BE2C (cell line): ENCODE measurements around the gene LRFN3.
"Not testable (repeated sequence)": the region's sequence is repeated elsewhere in the genome, so short reads cannot be mapped to it uniquely, and the experiment has no call there.

Experiments
- DNase-seq: peaks from one replicate; pipeline ENCODE4 v3.0.0-alpha.2; 2020
- H3K27me3 ChIP-seq: fragments of 250-450 bp; sonication (Bioruptor Pico); 2 replicates; pipeline ENCODE4 v1.5.1; 2020; ENCODE audit warnings: mild to moderate bottlenecking
- H3K36me3 ChIP-seq: fragments of 250-450 bp; sonication (Bioruptor Pico); 2 replicates; pipeline ENCODE4 v1.5.1; 2020; ENCODE audit warnings: mild to moderate bottlenecking
- H3K4me1 ChIP-seq: fragments of 250-450 bp; sonication (Bioruptor Pico); 2 replicates; pipeline ENCODE4 v1.5.1; 2020
- H3K4me3 ChIP-seq: 2 replicates; pipeline ENCODE4 v1.5.1; 2011; ENCODE audit warnings: low read depth, low read length
- H3K9me3 ChIP-seq: fragments of 250-450 bp; sonication (Bioruptor Pico); 2 replicates; pipeline ENCODE4 v1.5.1; 2020
- CTCF ChIP-seq: IDR thresholded peaks from 2 replicates; pipeline ENCODE4 v1.5.1; 2012; ENCODE audit warnings: mild to moderate bottlenecking, low read depth, low read length

The LRFN3 gene

DNA sequence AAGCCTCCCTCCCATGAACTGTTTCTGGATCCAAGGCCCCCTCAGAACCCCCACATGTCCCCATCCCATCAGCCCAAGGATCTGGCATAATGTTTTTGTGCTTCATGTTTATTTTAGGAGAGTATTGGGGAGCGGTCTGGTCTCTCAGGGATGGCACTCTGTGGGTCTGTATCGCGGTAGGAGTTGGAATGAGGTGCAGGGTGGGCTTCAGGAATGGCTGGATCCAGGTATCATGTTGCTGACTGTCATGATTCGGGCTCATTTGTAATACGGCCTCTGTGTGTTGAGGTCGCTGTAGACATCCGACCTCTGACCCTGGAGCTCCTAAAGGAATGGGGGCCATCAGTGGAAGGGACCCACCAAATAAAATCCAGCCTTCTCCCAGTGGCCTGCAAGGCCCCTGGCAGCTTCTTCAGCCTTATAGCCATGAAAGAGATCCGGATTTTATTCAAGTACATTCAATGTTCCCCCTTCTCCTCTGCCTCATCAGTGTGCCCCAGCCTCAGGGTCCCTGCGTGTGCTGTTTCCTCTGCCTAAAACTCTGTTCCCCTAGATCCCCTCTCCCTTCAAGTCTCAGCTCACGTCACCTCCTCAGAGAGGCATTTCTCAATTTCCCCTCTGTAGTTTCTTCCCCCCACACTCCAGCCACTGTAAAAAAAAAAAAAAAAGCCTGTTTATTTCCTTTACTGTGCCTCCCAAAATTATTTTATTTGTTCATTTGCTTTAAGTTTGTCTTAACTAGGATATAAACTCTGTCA, 31.7 kb upstream of the LRFN3 start:
- Histone ChIP-seq H3K27me3 (no peaks in the 10 kb centered on the region), H3K36me3 (no peaks in the 10 kb centered on the region), H3K4me3 (no peak overlapping the region), H3K4me1 (peaks cover 5% of the 10 kb centered on the region; the same call in 1 of the 2 replicates), H3K9me3 (no peaks in the 10 kb centered on the region)
- TF ChIP-seq CTCF: no peak
- no peak for DNase-seq

GRCh38 chr19:35905178-35905727, 30.9 kb upstream of the LRFN3 start:
- no peak overlapping the region for H3K4me3 ChIP-seq
- no peak for TF ChIP-seq CTCF
- DNase-seq: no peak
- no peaks in the 10 kb centered on the region for H3K27me3 ChIP-seq
- H3K36me3 ChIP-seq: no peaks in the 10 kb centered on the region
- peaks cover 5% of the 10 kb centered on the region; the same call in 1 of the 2 replicates for H3K4me1 ChIP-seq
- no peaks in the 10 kb centered on the region for H3K9me3 ChIP-seq

- no peaks in the 10 kb centered on the region for H3K27me3 ChIP-seq
- no peak for DNase-seq
- no peak for TF ChIP-seq CTCF
- no peaks in the 10 kb centered on the region for H3K36me3 ChIP-seq
- peaks cover 5% of the 10 kb centered on the region; the same call in 1 of the 2 replicates for H3K4me1 ChIP-seq
- H3K9me3 ChIP-seq: no peaks in the 10 kb centered on the region
- no peak overlapping the region for H3K4me3 ChIP-seq
These were observed 28.8 kb upstream of the LRFN3 start for GRCh38 chr19:35907377-35907745.

DNA sequence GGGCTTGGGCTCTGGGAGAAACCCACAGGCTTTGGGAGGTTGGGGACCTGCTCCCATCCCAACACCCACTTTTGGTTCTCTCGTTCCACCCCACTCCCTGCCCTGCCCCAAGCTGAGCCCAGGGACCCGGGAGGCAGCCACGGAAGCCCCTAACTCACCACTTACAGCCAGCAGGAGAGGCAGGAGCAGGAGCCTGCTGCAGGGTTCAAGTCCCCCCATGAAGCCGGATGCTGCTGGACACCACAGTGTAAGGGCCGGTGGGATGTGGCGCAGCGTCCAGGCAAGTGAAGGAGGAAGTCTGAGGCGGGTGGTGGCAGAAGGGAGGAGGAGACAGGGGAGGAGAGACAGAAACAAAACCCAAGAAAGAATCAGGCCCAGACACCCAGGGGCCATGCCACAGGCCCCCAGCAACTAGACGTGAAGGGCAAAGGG, 28.1 kb upstream of the LRFN3 start, which contains the start of gene TYROBP:
TYROBP (minus strand) TSS at position 286 of the 432 bp plus-strand sequence; CDS start at position 219, 67 bp downstream.
- DNase-seq: no peak
- Histone ChIP-seq H3K4me3 (no peak within 1 kb of the TSS), H3K4me1 (peaks cover 4% of the 10 kb centered on the region; the same call in 1 of the 2 replicates)

DNA sequence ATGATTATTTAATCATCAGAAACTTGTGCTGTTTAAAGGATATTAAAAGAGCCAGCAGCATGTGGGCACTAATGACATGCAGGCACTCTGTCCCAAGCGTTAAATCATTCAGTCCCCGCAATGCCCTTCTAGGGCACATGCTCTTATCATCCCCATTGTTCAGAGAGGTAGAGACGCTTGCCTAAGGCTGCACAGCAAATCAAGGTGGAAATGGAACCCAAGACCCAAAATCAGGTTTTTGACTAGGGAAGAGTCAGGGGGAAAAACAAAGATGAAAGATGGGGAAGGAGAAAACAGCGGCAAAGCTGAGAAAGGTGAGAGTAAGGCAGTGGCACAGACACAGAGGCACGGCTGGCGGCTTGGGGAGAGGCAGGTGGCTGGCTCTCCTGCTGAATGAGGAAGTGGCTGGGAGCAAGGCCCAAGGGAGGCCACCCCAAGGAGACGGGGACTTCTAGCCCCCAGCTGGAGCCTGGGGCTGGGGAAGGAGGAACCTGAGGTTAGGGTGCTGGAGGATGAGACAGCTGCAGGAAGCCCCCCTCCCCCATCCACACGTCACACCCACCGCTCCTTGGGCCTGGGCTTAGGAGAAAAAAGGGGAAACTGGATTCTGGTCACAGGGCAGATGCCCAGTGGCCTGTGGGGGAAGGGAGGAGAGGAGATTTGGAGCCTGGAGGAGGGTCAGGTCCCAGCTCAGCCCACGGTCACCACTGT, 27.0 kb upstream of the LRFN3 start:
- no peak for TF ChIP-seq CTCF
- no peak for DNase-seq
- Histone ChIP-seq H3K4me3 (no peak overlapping the region), H3K9me3 (no peaks in the 10 kb centered on the region), H3K4me1 (no peaks in the 10 kb centered on the region), H3K27me3 (no peaks in the 10 kb centered on the region), H3K36me3 (no peaks in the 10 kb centered on the region)

More for the DNA sequence above, 28.1 kb upstream of the LRFN3 start, which contains the start of gene TYROBP:
- no peaks in the 10 kb centered on the region for H3K9me3 ChIP-seq
- H3K27me3 ChIP-seq: no peaks in the 10 kb centered on the region
- TF ChIP-seq CTCF: no peak
- H3K36me3 ChIP-seq: no peaks in the 10 kb centered on the region

DNA sequence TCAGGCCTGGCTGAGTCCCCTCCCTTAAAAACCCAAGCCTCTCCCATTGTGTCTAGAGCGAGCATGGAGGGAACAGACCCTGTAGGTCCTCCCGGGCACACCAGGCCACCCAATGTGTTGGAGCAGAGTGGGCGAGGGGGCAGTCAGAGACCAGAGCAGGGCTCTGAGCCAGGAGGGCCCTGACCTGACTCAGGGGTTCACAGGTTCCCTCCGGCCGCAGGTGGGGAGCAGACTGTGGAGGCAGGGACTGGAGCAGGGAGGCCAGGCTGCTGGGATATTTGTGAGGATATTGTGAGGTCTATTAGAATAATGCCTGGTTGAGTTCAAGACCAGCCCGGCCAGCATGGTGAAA, 26.5 kb upstream of the LRFN3 start:
- Histone ChIP-seq H3K9me3 (no peaks in the 10 kb centered on the region), H3K4me3 (no peak overlapping the region), H3K36me3 (no peaks in the 10 kb centered on the region), H3K27me3 (no peaks in the 10 kb centered on the region), H3K4me1 (no peaks in the 10 kb centered on the region)
- TF ChIP-seq CTCF: no peak
- DNase-seq: no peak

DNA sequence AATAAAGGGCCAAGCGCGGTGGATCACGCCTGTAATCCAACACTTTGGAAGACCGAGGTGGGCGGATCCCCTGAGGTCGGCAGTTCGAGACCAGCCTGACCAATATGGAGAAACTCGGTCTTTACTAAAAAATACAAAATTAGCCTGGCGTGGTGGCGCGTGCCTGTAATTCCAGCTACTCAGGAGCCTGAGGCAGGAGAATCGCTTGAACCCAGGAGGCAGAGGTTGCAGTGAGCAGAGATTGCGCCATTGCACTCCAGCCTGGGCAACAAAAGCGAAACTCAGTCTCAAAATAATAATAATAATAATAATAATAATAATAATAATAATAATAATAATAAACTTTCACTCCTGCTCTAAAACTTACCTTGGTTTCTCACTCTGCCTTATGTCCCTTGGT, 25.8 kb upstream of the LRFN3 start:
- not testable (repeated sequence) for H3K27me3 ChIP-seq, H3K36me3 ChIP-seq, H3K4me3 ChIP-seq, DNase-seq, H3K9me3 ChIP-seq, H3K4me1 ChIP-seq
